Liver (tissue), 9 donors: ENCODE data around the gene CNOT4. TPM values are rescaled to one million over a fixed set of nuclear protein-coding genes. Genes with fewer than 3 reads are reported as not detected.

ENCODE experiments used
- DNase-seq: peaks from one replicate; pipeline ENCODE4 v3.0.0-alpha.2; 2017; ENCODE audit warnings: low spot score
- H3K27ac ChIP-seq, 2 donors: one replicate each; pipeline ENCODE4 v1.7.0; 2013; ENCODE audit warnings: inconsistent platforms in 2 of 2, low read length in 2 of 2, control low read depth in 1 of 2, low read depth in 1 of 2, mild to moderate bottlenecking in 1 of 2
- H3K27me3 ChIP-seq, 4 donors: one replicate each; pipeline versions ENCODE4 v1.6.1 to v1.7.0; 2013; ENCODE audit warnings: low read length in 3 of 4, inconsistent platforms in 1 of 4, mild to moderate bottlenecking in 1 of 4, moderate library complexity in 1 of 4; ENCODE audit not compliant: control insufficient read depth in 4 of 4, insufficient read depth in 4 of 4
- H3K36me3 ChIP-seq, 4 donors: one replicate each; pipeline versions ENCODE4 v1.6.1 to v1.7.0; 2013; ENCODE audit warnings: low read length in 3 of 4, mild to moderate bottlenecking in 3 of 4, low read depth in 1 of 4, moderate library complexity in 1 of 4; ENCODE audit not compliant: control insufficient read depth in 4 of 4, insufficient read depth in 3 of 4
- H3K4me1 ChIP-seq, 4 donors: one replicate each; pipeline versions ENCODE4 v1.6.1 to v1.7.0; 2013; ENCODE audit warnings: low read length in 3 of 4, mild to moderate bottlenecking in 3 of 4, moderate library complexity in 1 of 4; ENCODE audit not compliant: control insufficient read depth in 4 of 4, insufficient read depth in 4 of 4
- H3K4me3 ChIP-seq, 3 donors: one replicate each; pipeline versions ENCODE4 v1.6.1 to v1.7.0; 2013; ENCODE audit warnings: low read length in 3 of 3, control low read depth in 1 of 3, low read depth in 1 of 3, mild to moderate bottlenecking in 1 of 3
- H3K9ac ChIP-seq, 2 donors: one replicate each; pipeline ENCODE4 v1.7.0; 2013; ENCODE audit warnings: low read length in 2 of 2, mild to moderate bottlenecking in 2 of 2, moderate library complexity in 2 of 2, control low read depth in 1 of 2, low read depth in 1 of 2
- H3K9me3 ChIP-seq, 4 donors: one replicate each; pipeline versions ENCODE4 v1.6.1 to v1.7.0; 2013; ENCODE audit warnings: low read length in 3 of 4; ENCODE audit not compliant: control insufficient read depth in 4 of 4
- EGR1 ChIP-seq, 2 donors: IDR thresholded peaks; 2 replicates each; pipeline ENCODE4 v1.6.1; 2016 to 2018; ENCODE audit warnings: antibody characterized with exemption in 2 of 2, low read depth in 2 of 2
- FOXA2 ChIP-seq: IDR thresholded peaks from 2 replicates; pipeline ENCODE4 v1.6.1; 2016; ENCODE audit warnings: antibody characterized with exemption
- GABPA ChIP-seq, 2 donors: IDR thresholded peaks in 1 of 2; conservative IDR thresholded peaks in 1 of 2; 2 replicates each; pipeline ENCODE4 v1.6.1; 2016; ENCODE audit warnings: antibody characterized with exemption in 2 of 2, mild to moderate bottlenecking in 1 of 2, moderate library complexity in 1 of 2
- HNF4A ChIP-seq, 2 donors: conservative IDR thresholded peaks; 2 replicates each; pipeline ENCODE4 v1.6.1; 2016; ENCODE audit warnings: antibody characterized with exemption in 2 of 2, mild to moderate bottlenecking in 2 of 2
- HNF4G ChIP-seq: IDR thresholded peaks from 2 replicates; pipeline ENCODE4 v1.6.1; 2016; ENCODE audit warnings: antibody characterized with exemption
- NR2F2 ChIP-seq: IDR thresholded peaks from 2 replicates; pipeline ENCODE4 v1.6.1; 2016; ENCODE audit warnings: antibody characterized with exemption
- RAD21 ChIP-seq, 2 donors: IDR thresholded peaks; 2 replicates each; pipeline ENCODE4 v1.6.1; 2016; ENCODE audit warnings: antibody characterized with exemption in 2 of 2, mild to moderate bottlenecking in 2 of 2
- RXRA ChIP-seq, 2 donors: IDR thresholded peaks; 2 replicates each; pipeline ENCODE4 v1.6.1; 2017 to 2018; ENCODE audit warnings: antibody characterized with exemption in 2 of 2, mild to moderate bottlenecking in 1 of 2
- WGBS: extraction: QIAGEN DNeasy Blood & Tissue Kit; methylation state at CpG from one replicate; pipeline ENCODE4 v1.1.7; 2013; 5-methylcytosine and 5-hydroxymethylcytosine counted together
- polyA plus RNA-seq, 2 donors: library from polyadenylated mRNA; stranded (reverse) in 1 of 2; unstranded in 1 of 2; fragments of 200-250 nt in 1 of 2; fragments of >200 nt in 1 of 2; fragmentation: Nextera tagmentation in 1 of 2; extraction: Ambion mirVana in 1 of 2; gene quantifications; one replicate each; pipeline versions ENCODE4 v1.2.1 to v1.2.3, GENCODE V29; 2013 to 2015
- total RNA-seq, 2 donors: library from RNA; depleted of rRNA; stranded (reverse); fragments of >200 nt; gene quantifications; one replicate each; pipeline ENCODE4 v1.2.3, GENCODE V29; 2014
- TF ChIP-seq, protein P1 (sequence below): IDR thresholded peaks from 2 replicates; pipeline ENCODE4 v1.6.1; 2016; ENCODE audit warnings: antibody characterized with exemption
- TF ChIP-seq, protein P2 (sequence below): IDR thresholded peaks from 2 replicates; pipeline ENCODE4 v1.6.1; 2016; ENCODE audit warnings: antibody characterized with exemption
- TF ChIP-seq, protein P3 (sequence below): fragments of 150-350 bp; IDR thresholded peaks from 2 replicates; pipeline ENCODE4 v1.5.1; 2017; ENCODE audit warnings: improper control_type of control experiment, low read depth, low read length; ENCODE audit not compliant: missing input control
- TF ChIP-seq, protein P4 (sequence below): IDR thresholded peaks from 2 replicates; pipeline ENCODE4 v1.6.1; 2016; ENCODE audit warnings: antibody characterized with exemption
- donor health status: healthy.
- donor health status: healthy.
- donor health status: healthy.
- donor health status: healthy.
- donor health status: healthy.

Gene CNOT4
- total and polyA plus RNA-seq, 4 donors = 3.7 to 11.1 (median 8.6) TPM

DNA sequence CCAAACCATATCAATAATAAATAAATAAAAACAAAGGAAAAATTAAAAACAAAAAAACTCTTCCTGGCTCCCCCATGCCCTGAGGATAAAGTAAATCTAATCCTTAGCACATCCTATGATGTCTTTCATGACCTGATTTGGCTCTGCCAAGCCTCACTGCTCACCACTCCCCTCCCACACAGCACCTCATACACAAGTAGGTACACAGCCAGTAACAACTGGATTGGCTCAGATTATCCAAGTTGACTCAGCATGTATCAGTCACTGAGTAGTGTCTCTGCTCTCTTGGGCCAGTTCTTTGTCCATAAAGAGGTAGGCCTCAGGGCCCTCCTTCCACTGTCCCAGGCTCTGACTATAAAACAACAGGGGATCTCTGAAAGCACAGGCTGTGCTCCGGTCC is 176.7 kb downstream of the CNOT4 start:
- DNase-seq = no peak
- no peaks in the 10 kb centered on the region for H3K36me3 ChIP-seq
- H3K9ac ChIP-seq = no peak overlapping the region
- WGBS = 93% methylated on average over 1 of the region's 1 CpG
- no peak for TF ChIP-seq EGR1 (IDR thresholded peaks at IDR 0.05; ENCODE audit: low read depth in 2 of 2)
- no peak for TF ChIP-seq FOXA2
- TF ChIP-seq, protein P1, sequence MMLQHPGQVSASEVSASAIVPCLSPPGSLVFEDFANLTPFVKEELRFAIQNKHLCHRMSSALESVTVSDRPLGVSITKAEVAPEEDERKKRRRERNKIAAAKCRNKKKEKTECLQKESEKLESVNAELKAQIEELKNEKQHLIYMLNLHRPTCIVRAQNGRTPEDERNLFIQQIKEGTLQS = no peak
- TF ChIP-seq GABPA (IDR thresholded peaks at IDR 0.05 in 1 of 2, conservative IDR thresholded peaks at IDR 0.05 in 1 of 2) = no peak
- TF ChIP-seq HNF4A (conservative IDR thresholded peaks at IDR 0.05) = no peak
- TF ChIP-seq, protein P2, sequence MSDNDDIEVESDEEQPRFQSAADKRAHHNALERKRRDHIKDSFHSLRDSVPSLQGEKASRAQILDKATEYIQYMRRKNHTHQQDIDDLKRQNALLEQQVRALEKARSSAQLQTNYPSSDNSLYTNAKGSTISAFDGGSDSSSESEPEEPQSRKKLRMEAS = no peak
- no peak for TF ChIP-seq NR2F2
- TF ChIP-seq, protein P3, sequence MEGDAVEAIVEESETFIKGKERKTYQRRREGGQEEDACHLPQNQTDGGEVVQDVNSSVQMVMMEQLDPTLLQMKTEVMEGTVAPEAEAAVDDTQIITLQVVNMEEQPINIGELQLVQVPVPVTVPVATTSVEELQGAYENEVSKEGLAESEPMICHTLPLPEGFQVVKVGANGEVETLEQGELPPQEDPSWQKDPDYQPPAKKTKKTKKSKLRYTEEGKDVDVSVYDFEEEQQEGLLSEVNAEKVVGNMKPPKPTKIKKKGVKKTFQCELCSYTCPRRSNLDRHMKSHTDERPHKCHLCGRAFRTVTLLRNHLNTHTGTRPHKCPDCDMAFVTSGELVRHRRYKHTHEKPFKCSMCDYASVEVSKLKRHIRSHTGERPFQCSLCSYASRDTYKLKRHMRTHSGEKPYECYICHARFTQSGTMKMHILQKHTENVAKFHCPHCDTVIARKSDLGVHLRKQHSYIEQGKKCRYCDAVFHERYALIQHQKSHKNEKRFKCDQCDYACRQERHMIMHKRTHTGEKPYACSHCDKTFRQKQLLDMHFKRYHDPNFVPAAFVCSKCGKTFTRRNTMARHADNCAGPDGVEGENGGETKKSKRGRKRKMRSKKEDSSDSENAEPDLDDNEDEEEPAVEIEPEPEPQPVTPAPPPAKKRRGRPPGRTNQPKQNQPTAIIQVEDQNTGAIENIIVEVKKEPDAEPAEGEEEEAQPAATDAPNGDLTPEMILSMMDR = no peak
- TF ChIP-seq HNF4G = no peak
- H3K4me1 ChIP-seq = no peaks in the 10 kb centered on the region
- no peak overlapping the region for H3K27ac ChIP-seq
- H3K27me3 ChIP-seq = no peaks in the 10 kb centered on the region
- H3K4me3 ChIP-seq = no peak overlapping the region
- H3K9me3 ChIP-seq = no peaks in the 10 kb centered on the region

DNA sequence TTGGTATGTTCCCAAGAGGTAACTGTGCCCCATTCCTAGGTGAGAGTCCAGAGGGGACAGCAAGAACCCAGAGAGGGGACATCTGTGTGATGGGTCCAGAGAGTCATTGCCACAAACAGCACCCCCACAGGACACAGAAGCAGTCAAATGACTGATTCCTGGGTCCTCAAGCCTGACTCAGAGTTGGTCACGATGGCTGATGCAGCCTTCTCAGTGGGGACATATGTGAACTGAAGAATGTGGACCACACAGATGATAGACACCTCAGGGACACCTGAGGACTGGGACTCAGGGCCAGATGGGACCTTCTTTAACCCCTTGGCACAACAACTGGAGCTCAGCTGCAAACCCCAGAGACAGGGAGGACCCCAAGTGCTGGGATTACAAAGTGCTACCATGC is 179.8 kb downstream of the CNOT4 start:
- no peaks in the 10 kb centered on the region for H3K4me1 ChIP-seq
- no peak for TF ChIP-seq RXRA (IDR thresholded peaks at IDR 0.05)
- TF ChIP-seq RAD21 (IDR thresholded peaks at IDR 0.05) = no peak
- TF ChIP-seq, protein P3 = no peak
- TF ChIP-seq, protein P4, sequence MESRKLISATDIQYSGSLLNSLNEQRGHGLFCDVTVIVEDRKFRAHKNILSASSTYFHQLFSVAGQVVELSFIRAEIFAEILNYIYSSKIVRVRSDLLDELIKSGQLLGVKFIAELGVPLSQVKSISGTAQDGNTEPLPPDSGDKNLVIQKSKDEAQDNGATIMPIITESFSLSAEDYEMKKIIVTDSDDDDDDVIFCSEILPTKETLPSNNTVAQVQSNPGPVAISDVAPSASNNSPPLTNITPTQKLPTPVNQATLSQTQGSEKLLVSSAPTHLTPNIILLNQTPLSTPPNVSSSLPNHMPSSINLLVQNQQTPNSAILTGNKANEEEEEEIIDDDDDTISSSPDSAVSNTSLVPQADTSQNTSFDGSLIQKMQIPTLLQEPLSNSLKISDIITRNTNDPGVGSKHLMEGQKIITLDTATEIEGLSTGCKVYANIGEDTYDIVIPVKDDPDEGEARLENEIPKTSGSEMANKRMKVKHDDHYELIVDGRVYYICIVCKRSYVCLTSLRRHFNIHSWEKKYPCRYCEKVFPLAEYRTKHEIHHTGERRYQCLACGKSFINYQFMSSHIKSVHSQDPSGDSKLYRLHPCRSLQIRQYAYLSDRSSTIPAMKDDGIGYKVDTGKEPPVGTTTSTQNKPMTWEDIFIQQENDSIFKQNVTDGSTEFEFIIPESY = no peak
- TF ChIP-seq EGR1 (IDR thresholded peaks at IDR 0.05; ENCODE audit: low read depth in 2 of 2) = no peak
- TF ChIP-seq, protein P2 = no peak
- no peak overlapping the region for H3K4me3 ChIP-seq
- no peaks in the 10 kb centered on the region for H3K36me3 ChIP-seq
- no peaks in the 10 kb centered on the region for H3K9me3 ChIP-seq
- no peak for DNase-seq
- 97% methylated on average over 1 of the region's 1 CpG for WGBS
- H3K9ac ChIP-seq = no peak overlapping the region
- no peaks in the 10 kb centered on the region for H3K27me3 ChIP-seq
- no peak overlapping the region for H3K27ac ChIP-seq
